ENCODE data around the gene NKAIN2.

The NKAIN2 gene

DNA sequence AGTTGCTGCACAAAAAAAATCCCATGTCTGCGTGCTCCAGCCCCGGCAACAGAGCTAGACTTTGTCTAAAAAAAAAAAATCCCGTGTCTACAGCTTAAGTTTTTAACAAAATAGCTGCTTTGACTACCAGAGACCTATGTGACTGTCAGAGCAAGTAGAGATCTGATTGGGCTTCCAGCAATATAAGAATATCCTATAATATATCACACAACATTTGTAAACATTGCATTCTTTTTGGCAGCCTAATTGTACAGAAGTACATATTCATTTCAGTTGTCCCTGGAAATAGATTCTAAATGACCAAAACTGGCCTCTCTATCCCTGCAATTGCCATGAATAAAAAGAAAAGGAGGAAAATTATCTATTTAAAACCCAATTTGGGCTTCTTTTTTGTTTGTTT lies 1019.1 kb downstream of the NKAIN2 start:
- TF ChIP-seq, protein P1, sequence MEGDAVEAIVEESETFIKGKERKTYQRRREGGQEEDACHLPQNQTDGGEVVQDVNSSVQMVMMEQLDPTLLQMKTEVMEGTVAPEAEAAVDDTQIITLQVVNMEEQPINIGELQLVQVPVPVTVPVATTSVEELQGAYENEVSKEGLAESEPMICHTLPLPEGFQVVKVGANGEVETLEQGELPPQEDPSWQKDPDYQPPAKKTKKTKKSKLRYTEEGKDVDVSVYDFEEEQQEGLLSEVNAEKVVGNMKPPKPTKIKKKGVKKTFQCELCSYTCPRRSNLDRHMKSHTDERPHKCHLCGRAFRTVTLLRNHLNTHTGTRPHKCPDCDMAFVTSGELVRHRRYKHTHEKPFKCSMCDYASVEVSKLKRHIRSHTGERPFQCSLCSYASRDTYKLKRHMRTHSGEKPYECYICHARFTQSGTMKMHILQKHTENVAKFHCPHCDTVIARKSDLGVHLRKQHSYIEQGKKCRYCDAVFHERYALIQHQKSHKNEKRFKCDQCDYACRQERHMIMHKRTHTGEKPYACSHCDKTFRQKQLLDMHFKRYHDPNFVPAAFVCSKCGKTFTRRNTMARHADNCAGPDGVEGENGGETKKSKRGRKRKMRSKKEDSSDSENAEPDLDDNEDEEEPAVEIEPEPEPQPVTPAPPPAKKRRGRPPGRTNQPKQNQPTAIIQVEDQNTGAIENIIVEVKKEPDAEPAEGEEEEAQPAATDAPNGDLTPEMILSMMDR (conservative IDR thresholded peaks at IDR 0.05; ENCODE audit: low read length): no peak
- DNase-seq (ENCODE audit: low read depth): no peak
- H3K4me3 ChIP-seq (ENCODE audit: low read length): no peak overlapping the region

DNA sequence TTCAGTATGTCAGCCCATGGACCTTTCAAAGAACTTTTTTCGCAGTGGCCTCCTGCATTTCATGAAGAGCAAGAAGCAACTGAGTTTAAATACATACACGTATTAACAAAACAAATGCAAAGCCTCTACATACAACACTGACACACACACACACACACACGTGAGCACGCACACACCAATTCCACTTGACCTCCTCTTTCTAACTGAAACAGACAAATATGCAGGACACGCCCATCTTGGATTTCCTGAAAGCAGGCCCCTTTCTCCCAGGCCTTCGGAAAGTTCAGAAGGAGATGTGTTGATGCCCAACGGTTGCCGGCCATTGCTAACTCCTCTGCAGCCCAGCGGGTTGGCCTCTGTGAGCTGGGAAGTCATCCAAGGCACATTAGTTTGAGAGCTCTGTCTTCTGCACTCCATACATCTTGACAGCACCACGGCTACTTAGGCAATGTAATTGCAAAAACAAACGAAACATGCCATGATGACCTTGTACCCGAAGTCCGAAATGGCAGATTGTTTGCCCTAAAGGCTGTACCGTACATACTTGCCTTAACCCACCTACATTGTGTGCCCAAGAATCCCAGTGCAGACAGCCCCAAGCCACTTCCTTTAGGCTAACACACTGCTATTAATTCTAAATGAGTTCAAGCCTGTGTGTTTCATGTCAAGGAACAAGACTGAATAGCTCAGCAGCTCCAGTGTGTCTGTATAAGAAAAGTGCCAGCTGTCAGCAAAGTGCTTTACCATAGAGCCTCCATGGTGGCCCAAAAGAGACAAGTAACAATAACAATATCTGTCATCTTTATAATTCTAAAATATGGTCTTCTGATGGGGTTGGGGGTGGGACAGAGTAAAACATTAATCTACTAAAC lies 1019.8 kb downstream of the NKAIN2 start:
- DNase-seq (ENCODE audit: low read depth): no peak
- H3K4me3 ChIP-seq (ENCODE audit: low read length): no peak overlapping the region
- TF ChIP-seq, protein P1 (conservative IDR thresholded peaks at IDR 0.05; ENCODE audit: low read length): no peak

DNA sequence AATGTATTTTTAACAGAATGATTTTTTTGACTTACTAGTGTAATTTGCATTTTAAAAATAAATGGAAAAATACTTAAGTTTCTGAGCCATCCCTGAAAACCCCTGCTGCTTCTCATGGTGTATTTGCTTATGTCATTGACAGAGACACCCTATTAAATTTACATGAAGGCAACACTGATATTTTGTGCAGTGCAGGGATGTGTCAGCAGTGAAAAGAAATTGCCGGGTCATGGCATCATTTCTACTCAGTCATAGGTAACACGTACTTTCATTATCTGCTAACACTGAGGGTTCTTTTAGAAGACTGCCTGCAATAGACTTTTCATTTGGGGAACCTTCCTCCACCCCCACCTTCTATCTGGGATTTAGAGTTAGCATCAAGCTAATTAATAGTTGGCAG lies 1021.9 kb downstream of the NKAIN2 start:
- TF ChIP-seq, protein P1 (conservative IDR thresholded peaks at IDR 0.05; ENCODE audit: low read length): no peak
- DNase-seq (ENCODE audit: low read depth): no peak
- no peak overlapping the region for H3K4me3 ChIP-seq (ENCODE audit: low read length)

DNA sequence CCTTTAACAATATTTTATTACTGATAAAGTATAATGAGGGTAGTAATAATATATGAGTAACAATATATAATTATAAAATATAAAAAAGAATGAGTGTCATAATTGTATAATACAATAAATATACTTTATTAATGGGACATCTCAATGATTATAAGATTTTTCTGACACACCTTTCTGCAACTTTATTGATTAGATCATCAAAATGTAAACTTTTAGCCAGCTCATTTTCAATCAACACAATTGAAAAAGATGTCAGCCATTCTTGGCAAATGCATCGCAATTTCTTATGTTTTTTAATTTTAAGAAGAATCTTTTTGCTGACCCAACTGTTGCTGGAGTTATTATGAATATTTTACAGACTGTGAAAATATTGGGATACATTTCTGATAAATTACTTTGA lies 1026.2 kb downstream of the NKAIN2 start:
- H3K4me3 ChIP-seq (ENCODE audit: low read length): no peak overlapping the region
- no peak for DNase-seq (ENCODE audit: low read depth)
- TF ChIP-seq, protein P1 (conservative IDR thresholded peaks at IDR 0.05; ENCODE audit: low read length): no peak

DNA sequence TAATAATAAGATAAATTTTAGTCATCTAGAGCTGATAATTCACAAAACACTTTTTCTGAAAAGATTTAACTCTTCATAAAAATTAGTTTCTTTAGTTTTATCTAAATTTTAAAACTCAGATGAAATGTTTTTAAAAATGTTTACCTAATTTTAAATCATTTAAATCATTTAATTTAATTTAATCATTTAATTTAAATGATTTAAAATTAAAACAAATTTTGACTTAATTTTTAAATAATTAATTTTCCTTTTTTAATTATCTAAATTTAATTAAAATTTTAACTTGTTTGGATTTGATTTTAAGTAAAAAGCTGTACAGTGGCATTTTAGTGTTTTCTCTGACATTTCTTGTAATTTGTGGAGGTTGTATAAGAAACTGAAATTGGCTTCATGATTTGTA lies 1026.8 kb downstream of the NKAIN2 start:
- TF ChIP-seq, protein P1 (conservative IDR thresholded peaks at IDR 0.05; ENCODE audit: low read length): no peak
- H3K4me3 ChIP-seq (ENCODE audit: low read length): no peak overlapping the region
- DNase-seq (ENCODE audit: low read depth): no peak

DNA sequence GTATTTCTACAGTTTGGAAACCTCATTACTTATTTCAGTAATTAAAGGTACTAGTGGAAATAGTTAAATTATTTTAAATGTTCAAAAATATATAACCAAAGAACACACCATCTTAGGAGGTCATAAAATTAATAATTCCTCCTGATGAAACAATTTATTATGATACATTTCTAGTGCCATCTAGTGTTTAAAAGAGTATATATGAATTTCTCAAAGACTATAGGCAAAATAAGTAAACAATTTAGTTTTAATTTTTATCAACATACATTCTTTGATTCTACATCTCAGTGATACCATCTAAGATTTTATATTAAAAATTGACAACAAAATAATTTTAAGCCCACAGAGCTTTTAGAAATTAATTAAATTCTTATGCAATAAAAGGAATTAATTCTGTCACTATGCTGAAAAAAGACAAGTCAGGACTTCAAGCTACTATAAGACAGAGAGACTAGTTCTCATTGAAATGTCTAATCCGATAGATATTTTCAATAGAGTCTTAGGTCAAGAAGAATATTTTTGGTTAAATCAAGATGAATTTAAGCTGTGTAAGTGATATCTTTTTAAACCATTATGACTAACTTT lies 1050.8 kb downstream of the NKAIN2 start:
- DNase-seq (ENCODE audit: low read depth): peak; percentile 2
- TF ChIP-seq, protein P1 (conservative IDR thresholded peaks at IDR 0.05; ENCODE audit: low read length): peak; percentile 31; the same call in 1 of the 2 replicates
- H3K4me3 ChIP-seq (ENCODE audit: low read length): no peak overlapping the region

DNA sequence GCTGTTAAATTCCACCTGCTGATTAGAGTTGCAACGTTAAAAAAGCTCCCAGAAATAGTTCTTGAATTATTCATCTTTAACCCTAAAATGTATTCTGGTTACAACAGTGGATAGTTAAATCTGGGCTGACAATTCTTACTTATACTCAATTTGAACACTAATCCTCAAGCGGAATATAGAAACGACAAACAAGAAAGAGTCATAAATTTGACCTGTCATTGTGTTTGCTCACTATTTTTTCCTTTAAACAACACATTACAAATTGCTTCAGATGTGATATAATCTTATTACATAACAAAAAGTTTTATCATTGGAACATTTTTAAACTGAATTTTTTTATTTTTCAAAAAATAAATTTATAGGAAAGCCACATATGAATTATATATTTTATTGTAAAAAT lies 1054.1 kb downstream of the NKAIN2 start:
- no peak overlapping the region for H3K4me3 ChIP-seq (ENCODE audit: low read length)
- DNase-seq (ENCODE audit: low read depth): no peak
- TF ChIP-seq, protein P1 (conservative IDR thresholded peaks at IDR 0.05; ENCODE audit: low read length): no peak

Data from AG10803 (cell line).